Fibroblast of lung (primary cell): ENCODE results near the gene MIGA2.

Experiments
- CTCF ChIP-seq, 2 donors: IDR thresholded peaks in 1 of 2; conservative IDR thresholded peaks in 1 of 2; 1 replicate in 1 of 2; 2 replicates in 1 of 2; pipeline ENCODE4 v1.5.1; 2011 to 2012; ENCODE audit warnings: low read length in 2 of 2, control low read depth in 1 of 2, inconsistent platforms in 1 of 2, low read depth in 1 of 2, mild to moderate bottlenecking in 1 of 2
- EZH2 ChIP-seq: IDR thresholded peaks from 2 replicates; pipeline ENCODE4 v1.5.1; 2012; ENCODE audit warnings: low read length, control low read depth, mild to moderate bottlenecking; ENCODE audit errors: missing control alignments

- TF ChIP-seq EZH2 (no peak), CTCF (conservative IDR thresholded peaks at IDR 0.05 in 1 of 2, IDR thresholded peaks at IDR 0.05 in 1 of 2; ENCODE audit: low read depth in 1 of 2, low read length in 2 of 2) (no peak)
Observed at GRCh38 chr9:129076640-129077037, 40.2 kb downstream of the MIGA2 start.
